Stimulated activated CD4-positive, alpha-beta T cell treated with anti-CD3 and anti-CD28 coated beads, Interleukin-12 subunit alpha, Interleukin-12 subunit beta, amount 100 ng/mL, for 4 hours (primary cell): ENCODE results near the gene ETS1.

ENCODE experiments used
- DNase-seq: peaks from one replicate; pipeline ENCODE4 v3.0.0-alpha.2; 2020

Gene ETS1

DNA sequence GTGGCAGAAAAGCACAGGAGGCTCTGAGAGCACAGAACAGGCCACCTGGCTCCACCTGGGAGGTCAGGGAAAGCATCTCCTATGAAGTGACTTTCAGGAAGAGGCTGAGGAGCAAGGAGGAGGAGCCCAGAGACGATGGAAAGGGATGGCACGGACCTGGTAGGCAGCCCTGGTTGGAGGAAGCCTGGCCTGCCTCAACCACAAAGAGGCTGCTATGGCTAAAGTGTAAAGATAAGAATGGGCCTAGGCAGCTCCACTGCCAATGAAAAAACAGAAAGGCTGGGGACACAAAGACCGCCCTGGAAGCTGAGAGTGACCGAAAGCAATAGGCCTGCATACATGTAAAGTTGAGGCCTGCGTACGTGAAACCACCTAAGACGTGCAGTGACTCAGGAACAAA, 31.2 kb upstream of the ETS1 start:
- no peak for DNase-seq

DNA sequence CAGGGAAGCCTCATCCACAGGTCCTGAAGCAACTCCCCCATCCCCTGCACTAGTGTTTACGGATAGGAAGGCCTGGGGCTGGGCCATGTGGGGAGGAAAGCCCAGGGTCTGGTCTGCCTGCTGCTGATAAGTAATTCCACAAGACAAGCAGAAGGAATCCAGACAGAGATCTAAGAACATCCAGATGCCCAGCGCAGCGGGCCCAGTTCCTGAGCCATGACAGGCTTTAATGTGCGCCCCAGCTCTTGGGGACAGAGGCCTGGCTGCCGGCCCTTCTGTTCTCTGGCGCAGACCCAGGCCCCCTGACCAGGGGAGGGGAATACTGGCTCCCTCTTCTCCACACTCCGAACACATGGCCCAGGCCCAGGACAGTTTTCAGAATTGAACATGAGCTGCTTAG, 28.8 kb upstream of the ETS1 start:
- DNase-seq, result no peak

DNA sequence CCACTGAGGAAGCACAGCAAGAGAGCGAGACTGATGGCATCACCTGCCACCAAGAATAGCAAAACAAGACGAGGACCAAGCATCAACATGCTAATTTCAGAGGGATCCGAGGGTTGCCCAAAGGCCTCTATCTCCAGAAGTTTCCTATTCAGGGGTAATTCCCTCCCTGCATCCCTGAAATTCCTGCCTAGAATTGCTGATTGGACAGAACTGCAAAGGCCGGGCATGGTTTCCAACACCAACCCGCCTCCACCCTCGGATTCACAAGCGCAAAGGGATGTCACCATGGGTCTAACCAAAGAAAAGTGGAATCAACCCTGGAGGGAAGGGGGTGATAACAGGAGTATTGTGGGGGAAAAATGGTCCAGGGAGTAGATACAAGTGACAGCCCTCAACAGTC, 28.3 kb upstream of the ETS1 start:
- no peak for DNase-seq

DNA sequence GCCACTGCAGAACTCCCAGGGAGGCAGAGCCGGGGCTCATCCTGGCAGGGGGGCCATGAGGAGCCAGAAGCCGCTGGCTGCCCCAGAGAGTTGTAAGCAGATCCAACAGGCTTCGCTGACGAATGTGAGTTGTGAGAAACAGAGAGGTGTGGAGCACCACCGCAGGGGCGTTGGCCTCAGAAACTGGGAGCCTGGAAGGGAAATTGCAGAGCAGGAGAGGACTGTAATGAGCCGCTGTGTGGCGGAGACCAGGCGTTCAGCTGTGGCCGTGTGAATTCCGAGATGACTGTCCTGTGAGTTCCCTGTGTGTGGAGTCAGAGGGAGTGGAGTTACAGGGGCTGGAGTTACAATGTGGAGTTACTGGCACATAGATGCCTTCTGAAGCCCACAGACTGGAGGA, 27.7 kb upstream of the ETS1 start:
- no peak for DNase-seq

DNA sequence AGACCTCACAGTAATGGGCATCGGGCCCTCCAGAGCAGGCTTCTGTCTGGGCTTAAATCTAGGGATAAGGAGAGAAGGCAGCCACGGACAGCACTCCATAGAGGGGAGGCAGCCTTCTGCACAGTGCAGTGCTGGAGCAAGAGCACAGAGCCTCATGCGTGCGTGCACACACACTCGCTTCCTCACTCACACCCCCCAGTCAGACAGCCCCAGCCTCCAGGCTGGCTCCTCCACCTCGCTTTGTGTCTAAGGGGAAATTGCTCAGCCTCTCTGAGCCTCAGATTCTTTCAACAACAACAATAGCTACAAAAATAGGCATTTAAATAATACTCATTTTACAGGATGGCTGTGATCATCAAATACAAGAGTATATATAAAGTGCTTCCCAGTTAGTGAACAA, 26.7 kb upstream of the ETS1 start:
- no peak for DNase-seq

DNA sequence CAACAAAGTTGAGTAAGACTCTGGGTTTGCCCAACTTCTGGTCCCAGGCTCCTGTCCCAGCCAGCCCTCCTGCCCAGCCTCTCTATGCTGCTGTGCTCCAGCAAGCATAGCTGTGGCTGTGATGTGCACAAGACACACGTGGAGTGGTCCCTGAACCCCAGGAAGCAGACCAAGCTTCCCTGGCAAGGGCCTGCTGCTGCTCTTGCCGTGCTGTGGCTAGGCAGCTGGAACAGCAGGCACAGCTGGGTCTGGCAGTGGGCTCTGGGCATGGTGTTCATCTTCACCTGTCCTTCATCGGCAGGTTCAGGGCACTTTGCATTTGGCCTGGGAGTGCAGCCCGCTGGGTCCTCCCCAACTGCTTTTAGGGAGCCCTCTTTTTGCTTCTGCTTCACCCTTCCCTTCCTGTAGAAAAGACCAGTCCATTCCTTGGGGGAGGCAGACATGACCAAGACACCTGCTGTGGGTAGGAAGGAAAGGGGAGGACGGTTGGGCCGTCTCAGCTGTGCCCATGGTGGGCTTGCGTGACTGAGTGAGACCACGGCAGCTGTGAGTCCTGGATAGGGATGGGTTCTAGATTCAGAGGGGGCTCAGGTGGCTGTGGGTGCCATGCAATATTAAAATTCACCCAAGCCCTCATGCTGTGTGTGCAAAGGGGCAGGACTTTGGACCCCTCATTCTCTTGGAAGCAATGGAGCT, 26.1 kb upstream of the ETS1 start:
- DNase-seq, result no peak

DNA sequence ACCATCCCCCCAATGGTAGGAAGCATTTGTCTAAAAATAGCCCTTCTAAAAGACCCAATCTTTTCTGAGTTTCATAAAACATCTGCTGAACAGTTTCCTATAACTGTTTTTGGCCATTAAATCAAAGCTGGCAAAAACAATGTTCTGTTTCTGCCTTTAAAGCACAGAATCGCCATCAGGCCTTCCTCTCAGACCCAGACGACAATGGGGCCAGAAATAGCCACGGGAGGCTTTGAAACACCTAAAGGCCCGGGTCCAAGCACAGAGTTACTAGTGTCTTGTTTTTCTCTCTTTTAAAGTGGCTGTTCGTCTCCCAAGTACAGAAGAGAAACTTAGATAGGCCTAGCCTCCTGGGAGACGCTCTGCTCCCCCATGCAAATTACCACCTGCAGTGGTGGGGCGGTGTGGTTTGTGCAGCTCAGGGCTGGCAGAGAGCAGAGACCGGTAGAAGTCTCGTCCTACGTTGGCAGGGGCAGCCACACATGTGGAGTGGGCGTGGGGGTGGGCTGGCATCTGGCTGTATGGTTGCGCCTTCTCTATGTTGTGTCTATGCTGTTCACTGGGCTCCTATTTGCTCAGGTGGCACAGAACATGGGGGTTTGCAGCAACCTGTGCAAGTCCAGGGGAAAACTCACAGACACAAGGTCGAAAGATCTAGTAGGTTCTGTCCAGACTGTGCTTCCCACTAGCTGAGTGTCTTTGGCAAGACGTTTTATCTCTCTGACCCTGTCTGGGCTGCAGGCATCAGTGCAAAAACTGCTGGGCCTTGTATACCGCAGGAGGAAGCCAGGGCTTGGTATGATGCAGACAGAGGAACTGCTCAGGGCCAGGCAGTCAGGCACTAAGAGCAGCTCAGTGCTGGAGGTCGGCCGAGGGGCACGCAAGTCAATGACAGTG, 23.6 kb upstream of the ETS1 start:
- DNase-seq, result no peak

DNA sequence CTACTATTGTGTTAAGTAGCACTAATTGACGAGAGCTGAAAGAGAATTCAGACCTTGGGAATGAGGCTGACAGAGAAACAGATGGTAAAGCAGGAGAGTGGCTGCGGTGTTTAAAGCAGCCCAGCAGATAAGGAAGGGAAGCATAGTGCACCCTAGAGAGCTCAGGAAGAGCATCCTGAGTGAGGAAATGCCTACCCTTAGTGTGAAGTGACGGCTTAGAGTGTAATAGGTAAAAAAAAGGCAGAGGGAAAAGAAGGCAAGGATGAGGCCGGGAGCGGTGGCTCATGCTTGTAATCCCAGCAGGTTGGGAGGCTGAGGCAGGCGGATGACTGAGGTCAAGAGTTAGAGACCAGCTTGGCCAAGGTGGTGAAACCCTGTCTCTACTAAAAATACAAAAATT, 22.4 kb upstream of the ETS1 start:
- DNase-seq, result no peak

DNA sequence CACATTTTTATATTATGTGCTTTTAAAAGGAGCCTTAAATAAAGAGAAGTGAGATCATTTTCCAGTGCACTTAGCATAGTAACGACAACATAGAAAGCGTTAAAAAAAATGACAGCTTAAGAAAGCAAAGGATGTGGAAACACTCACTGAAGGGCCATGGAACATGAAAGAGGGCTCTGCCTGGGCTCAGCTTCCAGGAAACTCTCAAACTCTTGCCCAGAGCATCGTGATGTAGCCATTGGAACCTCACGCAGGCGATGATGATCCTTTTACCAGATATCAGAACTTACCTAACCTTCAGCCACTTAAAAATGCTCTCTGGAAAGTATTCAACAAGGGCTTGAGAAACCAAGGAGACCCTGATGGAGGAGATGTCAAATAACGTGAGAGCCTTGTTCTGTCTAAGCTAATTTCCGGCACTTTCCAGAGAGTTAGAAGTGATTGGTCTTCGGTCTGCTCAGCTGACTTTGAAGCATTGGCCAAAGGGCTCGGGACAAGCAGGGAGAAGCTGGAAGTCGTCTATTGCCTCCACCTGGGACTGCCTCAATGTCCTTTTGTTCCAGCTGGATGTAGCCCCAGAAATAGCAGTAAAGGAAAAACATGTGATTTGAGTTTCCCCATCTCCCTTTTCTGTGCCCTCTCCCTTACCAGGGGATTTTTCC, 21.5 kb upstream of the ETS1 start:
- no peak for DNase-seq

DNA sequence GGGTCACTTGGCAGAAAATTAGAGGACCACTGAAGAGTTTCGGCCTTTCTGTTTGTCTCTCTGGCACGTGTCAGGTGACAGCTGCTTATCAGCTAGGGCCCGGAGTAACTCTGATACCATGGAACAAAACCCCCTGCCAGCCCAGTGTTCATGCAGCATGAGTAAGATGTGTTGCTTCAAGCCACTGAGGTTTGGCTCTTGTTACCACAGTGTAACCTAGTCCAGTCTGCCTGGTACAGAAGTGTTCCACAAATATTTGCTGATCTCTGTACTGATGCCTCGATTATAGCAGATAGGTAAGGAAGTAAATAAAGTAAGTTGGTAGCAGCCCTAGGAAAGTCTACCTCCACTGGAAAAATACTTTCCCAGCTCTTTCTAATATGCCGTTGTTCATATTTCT, 20.5 kb upstream of the ETS1 start:
- DNase-seq, result no peak

DNA sequence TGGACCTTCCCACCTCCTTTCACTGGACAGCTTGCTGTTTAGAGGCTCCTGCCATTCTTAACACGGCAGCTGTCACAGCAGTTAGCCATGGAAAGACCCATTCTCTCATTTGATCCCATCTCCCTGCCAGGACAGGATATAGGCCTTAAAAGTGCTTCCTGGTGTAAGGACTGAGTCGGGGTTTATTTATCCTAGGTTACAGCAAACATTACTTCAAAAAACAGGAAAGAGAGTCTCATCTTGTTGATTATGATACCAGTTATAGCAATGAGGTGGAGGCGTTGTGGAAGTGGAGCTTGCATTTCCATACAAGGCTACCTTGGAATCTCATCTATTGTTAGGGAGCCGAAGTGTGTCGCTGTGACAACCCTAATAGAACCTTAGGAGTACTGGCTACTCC, 17.4 kb upstream of the ETS1 start:
- no peak for DNase-seq

DNA sequence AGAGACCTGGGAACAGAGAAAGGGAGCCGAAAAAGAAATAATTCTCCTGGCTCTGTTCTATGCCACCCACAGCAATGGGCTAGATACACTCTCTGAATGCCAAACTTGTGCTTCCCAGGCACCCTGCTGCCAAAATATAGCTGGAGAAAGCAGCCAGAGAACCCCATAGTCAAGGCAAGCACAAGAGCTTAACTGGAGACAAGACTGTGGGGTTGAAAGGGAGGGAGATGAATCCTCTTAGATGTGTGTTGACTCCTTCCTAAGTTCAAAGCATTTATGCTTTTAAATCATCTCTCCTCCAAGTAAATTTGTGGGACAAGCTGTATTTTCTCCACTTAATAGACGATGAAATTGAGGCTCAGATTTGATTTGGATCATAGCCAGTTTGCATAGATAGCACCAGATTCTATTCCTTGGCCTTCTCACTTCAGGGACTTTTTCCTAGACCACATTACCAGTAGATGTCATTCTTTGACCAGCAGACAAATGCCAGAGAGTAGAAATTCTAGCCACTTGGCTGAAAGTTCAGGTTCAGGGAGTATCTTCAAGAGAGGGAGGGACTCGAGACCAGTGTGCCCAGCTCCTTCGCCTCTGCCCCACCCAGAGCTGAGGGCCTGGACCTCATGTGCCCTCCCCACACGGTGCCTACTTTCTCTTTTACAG, 16.5 kb upstream of the ETS1 start:
- no peak for DNase-seq

DNA sequence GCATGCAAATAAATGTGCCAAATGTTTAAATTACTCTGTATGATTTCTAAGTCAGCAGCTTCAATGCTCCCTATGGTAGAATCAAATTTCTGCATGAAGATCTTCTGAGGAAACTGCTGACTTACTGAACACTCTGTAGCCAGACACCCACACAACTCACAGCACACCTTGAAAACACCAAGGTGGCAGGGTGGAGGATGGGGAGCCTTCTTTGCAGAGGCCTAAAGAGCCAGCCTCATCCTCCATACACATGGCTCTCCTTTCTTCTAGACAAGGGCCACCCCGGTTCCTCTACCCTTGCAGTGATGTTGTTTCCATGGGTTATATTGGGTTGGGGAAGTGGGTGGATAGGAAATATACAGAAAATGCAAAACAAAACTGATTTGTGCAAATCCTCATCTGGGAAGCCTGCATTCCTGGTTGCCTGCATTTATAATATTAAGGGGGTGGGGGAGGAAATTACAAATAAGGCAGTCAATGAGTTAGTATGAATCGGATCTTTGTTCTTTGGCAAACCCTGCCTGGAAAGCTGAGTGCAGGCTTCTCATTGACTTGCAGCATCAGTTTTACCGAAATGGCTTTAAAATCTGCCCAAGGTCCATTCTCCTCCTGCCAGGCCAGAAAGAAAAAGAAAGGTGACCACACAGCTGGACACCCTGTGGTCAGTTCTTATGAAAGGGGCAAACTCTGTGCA, 15.8 kb upstream of the ETS1 start:
- DNase-seq, result no peak

DNA sequence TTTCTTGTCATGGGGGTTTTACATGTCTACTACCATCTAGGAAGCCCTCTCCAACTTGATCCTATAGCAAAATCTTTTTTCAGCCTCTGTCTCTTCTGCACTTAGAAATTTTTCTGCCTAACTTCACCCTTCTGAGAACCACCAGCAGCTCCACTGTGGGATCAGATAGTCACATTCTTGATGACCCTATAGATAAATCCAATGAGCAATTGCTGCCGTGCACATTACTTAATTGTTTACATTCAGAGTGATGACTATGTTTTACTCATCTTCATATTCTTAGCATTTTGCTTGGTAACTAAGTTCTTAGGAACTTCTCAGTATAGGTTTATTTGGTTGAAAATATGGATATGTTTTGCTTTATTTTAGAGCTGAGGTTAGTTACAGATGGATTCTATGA, 12.4 kb upstream of the ETS1 start:
- DNase-seq, result no peak

DNA sequence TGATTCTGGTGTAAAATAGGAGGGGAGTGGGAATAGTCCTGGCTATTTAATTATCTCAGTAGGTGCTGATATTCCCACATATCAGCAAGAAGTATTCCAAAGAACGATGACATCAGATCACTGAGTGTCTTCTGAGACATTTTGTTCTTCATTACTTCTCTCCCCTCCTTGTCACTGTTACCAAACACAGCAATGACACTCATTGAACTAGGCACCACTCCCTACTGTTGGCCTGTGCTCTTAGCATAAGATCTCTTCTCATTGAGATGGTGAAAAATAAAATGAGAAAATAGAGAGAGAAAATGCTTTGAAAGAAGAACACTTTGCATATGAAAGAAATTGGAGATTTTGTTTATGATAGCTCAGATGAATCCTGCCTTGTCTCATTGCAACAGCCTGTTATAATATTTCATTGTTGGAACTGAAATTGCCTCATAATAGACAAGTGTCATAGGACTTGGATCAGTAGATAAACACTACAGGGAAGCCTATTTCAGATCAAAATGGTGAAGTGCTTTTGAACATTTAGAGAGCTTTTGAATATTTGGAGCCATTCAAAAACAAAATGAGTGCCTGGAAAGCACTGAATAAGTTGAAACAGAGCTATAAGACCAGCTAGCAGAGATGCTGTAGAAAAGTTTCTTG, 11.3 kb upstream of the ETS1 start:
- no peak for DNase-seq

DNA sequence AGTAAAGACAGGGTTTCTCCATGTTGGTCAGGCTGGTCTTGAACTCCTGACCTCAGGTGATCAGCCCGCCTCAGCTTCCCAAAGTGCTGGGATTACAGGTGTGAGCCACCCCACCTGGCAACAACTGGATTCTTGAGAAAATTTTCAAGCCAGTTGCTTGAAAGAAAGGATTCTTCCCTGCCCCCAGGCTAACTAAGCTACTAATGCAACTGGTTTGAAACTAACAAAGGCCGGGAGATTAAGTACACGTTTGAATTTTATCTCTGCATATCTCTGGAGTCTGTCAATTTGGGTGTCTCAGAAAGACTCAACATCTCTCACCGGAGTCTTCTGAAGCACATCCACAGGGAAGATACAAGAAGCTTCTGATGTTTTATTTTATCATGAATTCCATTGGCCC, 10.7 kb upstream of the ETS1 start:
- no peak for DNase-seq

DNA sequence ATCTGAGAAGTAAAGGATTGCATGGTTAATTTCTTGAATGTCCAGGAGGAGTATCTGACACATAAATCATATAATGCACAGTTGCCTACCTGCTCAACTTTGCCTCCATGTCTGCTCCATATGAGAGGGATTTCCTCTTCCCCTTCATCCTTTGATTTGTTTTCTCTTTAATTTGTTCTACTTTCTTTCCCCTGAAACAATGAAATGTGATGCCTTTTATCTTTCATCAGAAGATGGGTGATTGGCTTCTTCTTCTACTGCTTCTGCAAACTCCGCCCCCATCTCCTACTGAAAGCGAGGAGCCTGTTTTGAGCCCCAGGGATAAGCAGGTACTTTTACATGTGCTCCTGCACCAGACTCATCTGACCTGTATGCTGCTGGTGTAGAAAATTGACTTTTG, 9.9 kb upstream of the ETS1 start:
- DNase-seq, result no peak

DNA sequence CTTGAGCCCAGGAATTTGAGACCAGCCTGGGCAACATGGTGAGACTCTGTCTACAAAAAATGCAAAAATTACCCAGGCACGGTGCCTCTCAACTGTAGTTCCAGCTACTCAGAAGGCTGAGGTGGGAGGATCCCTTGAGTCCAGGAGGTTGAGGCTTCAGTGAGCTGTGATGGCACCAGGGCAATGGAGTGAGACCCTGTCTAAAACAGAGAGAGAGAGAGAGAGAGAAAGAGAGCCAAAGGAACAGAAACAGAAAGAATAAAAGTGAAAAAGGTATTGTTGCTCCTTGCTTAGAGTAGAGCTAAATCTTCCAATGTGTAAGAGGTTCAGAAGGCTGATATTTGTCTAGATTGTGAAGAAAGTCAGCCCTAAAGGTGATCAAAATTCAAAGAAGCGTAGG, 8.9 kb upstream of the ETS1 start:
- no peak for DNase-seq

DNA sequence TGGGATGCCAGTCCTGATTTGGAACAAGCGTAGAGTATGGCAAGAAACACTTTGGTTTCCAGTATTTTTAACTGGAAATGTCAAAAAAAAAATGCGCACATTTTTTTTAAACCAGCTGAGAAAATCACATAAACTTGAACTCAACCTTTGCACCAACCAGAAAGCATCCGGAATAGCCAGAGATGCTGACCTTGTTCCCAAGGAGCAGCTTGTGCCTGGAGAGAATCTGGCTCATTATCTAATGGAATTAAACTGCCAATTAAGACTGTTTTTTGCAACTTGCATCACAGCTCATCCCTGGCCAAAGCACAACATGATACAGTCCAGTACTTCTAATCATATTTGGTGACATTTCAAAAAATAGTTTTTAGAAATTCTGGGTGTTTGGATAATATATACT, 8.4 kb upstream of the ETS1 start:
- no peak for DNase-seq

DNA sequence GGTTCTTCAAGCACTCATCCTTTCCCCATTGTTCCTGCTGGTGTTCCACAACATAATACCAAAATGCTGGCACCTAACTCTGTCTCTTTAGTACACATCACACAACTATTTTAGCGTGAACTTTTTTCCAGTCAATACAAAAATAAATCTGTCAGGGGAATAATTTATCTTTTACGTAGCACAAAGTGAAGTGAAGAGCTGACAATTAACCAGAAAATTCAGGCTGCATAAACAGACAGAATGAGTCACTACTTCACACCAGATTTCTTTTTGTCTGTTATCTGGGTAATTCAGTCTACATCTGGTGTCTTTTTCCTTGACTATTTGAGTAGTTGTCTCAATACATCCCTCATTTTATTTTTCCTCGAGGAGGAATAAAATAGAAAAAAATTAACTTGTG, 7.9 kb upstream of the ETS1 start:
- no peak for DNase-seq

DNA sequence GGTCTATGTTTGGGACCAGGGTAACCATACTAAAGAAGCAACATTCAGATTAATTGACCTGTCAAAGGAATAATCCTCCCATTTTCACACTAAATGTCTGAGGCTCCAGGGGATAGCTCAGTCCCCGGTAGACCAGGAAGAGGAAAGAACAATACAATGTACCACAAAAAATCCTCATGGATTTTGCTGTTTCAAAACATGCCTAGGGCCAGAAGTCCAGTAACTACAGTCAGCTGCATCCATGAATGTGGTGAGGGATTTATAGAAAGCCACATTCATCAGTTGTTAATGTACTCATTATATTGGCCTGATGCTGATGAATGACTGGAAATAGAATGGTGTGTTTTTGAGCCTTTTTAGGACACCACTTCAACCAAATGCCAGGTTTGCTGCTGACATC, 6.9 kb upstream of the ETS1 start:
- no peak for DNase-seq

DNA sequence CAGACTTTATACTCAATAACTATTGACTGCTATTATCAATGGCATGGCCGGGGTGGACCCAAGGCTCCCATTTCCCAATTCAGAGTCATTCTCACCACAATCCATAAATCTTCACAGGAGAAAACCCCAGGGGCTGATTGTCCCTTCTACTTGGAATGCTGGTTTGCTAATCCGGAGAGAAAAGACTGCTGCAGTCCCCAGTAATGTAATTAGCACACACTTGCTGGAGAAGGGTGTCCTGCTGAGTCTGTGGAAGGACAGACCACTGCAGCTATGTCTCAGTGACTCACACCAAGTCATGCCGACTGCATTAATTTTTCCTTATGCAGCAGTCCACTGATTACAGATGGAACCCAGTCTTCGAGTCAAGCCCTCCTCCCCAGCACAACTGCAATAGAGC, 5.9 kb upstream of the ETS1 start:
- no peak for DNase-seq
